OCI-LY1 (cell line): ENCODE results near the gene SKAP2.

Experiments
- EZH2 ChIP-seq: fragments of 200-600 bp; sonication (generic), shearing (Covaris generic); IDR thresholded peaks from 2 replicates; pipeline ENCODE4 v1.8.0; 2017; ENCODE audit warnings: borderline replicate concordance, mixed run types, mild to moderate bottlenecking, antibody characterized with exemption, low read length, moderate library complexity, mixed read lengths
- TF ChIP-seq, protein P1 (sequence below): fragments of 200-600 bp; sonication (generic), shearing (Covaris generic); IDR thresholded peaks from 2 replicates; pipeline ENCODE4 v1.5.1; 2017; ENCODE audit warnings: mild to moderate bottlenecking, antibody characterized with exemption, low read length, moderate library complexity, mixed read lengths

DNA sequence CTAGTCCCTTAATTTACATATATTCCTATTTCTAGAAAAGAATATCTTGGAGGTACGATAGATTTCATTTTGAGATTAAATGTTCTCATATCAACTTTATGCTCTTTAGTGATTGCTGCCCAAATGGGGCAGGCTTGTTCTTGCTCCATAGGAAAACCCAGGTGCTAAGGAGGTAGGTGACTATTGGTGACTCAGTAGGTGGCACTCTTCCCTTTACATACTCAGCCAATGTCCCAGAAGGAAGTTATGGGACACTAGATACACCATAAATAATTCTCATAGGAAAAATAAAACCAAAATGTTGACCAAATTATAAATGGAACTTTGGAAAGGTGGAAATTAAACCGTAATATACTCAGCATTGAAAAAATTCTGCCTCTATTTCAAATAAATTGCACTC, 4.0 kb downstream of the SKAP2 start:
- TF ChIP-seq, protein P1, sequence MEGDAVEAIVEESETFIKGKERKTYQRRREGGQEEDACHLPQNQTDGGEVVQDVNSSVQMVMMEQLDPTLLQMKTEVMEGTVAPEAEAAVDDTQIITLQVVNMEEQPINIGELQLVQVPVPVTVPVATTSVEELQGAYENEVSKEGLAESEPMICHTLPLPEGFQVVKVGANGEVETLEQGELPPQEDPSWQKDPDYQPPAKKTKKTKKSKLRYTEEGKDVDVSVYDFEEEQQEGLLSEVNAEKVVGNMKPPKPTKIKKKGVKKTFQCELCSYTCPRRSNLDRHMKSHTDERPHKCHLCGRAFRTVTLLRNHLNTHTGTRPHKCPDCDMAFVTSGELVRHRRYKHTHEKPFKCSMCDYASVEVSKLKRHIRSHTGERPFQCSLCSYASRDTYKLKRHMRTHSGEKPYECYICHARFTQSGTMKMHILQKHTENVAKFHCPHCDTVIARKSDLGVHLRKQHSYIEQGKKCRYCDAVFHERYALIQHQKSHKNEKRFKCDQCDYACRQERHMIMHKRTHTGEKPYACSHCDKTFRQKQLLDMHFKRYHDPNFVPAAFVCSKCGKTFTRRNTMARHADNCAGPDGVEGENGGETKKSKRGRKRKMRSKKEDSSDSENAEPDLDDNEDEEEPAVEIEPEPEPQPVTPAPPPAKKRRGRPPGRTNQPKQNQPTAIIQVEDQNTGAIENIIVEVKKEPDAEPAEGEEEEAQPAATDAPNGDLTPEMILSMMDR, result peak; percentile 34; the same call in 1 of the 2 replicates
- TF ChIP-seq EZH2, result no peak
